NCI-H345 treated with DMSO at 0.1 percent for 48 hours (cell line): Measurements from ENCODE around the gene UPB1.

ENCODE experiments used
- DNase-seq: peaks from one replicate; lab custom pipeline; 2025; ENCODE audit not compliant: unreplicated experiment; lab: John Stamatoyannopoulos, UW

Gene UPB1

GRCh38 chr22:24563246-24563645 lies 68.1 kb downstream of the UPB1 start:
- no peak for DNase-seq

DNA sequence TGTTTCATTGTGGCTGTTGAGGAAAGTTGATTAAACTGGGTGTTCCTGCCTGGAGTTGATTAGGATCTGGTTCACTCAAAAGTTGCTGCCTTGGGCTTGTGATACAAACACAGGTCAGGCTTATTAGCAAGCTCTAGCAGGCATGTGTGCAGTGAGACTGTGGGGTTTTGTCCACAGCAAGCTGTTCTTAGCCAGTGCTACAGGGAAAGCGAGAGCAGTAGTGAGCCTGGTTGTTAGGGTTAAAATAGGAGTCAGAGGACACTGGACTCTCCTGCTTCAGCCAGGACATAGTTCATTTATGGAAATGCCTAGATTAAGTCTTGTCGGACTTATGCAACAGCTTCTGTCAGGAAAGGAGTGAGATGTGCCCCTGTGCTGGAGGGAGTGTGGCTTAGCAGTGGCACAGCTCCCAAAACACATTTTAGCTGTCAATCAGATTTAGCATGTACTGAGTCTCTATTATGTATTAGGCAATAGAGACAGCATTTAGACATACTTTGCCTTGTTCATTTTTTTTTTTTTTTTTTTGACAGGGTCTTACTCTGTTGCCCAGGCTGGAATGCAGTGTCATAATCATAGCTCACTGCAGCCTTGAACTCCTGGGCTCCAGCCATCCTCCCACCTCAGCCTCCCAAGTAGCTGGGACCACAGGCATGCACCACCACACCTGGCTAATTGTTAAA lies 69.4 kb downstream of the UPB1 start:
- no peak for DNase-seq

DNA sequence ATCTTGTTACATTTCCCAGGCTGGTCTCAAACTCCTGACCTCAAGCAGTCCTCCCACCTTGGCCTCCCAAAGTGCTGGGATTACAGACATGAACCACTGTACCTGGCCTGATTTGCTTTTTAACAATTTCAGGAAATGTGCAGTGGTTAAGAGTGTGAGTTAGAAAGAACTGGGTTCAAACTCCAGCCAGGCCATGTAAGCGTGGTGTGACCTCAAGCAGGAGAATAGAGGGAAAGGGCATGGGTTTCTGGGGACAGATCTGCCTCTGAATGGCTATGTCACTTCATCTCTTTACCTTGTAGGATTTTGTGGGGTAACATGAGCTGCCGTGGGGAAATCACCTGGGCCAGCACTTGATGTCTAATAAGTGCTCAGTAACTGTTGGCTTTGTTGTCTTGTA lies 69.9 kb downstream of the UPB1 start:
- no peak for DNase-seq

- no peak for DNase-seq
Measured at GRCh38 chr22:24566899-24567511, 71.9 kb downstream of the UPB1 start.

DNA sequence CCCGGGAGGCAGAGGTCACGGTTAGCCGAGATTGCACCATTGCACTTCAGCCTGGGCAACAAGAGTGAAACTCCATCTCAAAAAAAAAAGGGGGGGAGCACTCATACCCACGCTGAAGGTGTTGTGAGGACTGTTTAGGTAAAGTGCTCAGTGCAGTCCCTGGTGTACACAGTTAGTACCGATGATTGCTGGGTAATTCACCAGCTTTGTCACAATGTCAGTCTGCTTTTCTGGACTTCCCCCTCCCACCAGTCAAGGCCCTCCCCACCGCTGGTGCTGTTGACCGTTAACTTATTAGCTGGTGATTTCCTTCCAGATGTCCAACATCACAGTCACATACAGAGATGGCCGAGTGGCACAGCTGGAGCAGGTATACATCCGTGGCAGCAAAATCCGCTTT lies 72.5 kb downstream of the UPB1 start:
- DNase-seq = no peak

DNA sequence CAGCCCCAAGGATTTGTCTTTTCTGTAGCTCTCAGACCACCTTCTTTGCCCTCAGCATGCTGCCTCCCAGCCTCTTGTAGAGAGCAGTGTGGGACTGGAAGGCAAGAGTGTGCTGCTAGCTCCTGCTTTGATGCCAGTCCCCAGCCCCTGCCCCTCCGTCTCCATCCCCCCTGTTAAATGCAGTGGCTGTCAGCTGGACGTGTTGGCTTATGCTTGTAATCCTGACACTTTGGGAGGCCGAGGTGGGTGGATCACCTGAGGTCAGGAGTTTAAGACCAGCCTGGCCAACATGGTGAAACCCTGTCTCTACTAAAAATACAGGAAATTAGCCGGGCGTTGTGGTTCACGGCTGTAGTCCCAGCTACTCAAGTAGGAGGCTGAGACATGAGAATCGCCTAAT lies 76.1 kb downstream of the UPB1 start:
- DNase-seq = no peak

DNA sequence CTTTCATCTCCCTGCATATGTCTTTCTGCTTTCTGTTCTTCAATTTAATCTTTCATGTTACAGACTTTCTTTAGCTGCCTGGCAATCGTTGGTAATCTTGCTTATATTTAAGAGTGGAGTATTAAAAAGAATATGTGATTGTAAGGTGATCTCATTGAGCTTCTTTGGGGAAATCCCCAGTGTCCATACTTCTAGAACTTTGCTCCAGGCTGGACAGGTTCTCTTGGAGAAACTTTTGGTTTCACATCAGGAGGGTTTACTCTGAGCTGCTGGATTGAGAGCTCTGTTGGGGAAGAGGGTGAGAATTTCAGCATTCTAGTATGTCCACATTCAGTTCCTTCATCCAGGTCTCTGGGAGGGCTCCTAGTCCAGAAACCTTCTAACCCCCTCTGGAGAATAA lies 81.6 kb downstream of the UPB1 start:
- no peak for DNase-seq
